Right renal pelvis (tissue), 4 donors: ENCODE measurements around the gene ZNF423. TPM values are rescaled to one million over a fixed set of nuclear protein-coding genes. Genes with fewer than 3 reads are reported as not detected.
"Not testable (repeated sequence)": the region's sequence is repeated elsewhere in the genome, so short reads cannot be mapped to it uniquely, and the experiment has no call there.

Source experiments
- DNase-seq, 4 donors: peaks; one replicate each; pipeline ENCODE4 v3.0.0-alpha.2; 2013; ENCODE audit warnings: low read depth in 4 of 4, low spot score in 3 of 4, missing footprints in 1 of 4
- polyA plus RNA-seq, 4 donors: library from polyadenylated mRNA; unstranded; fragments of 120-200 nt; gene quantifications; one replicate each; pipeline ENCODE4 v1.2.1, GENCODE V29; 2013; ENCODE audit not compliant: insufficient read length in 4 of 4

The ZNF423 gene
- polyA plus RNA-seq, 4 donors = 26.0 to 28.4 (median 27.2) TPM

- DNase-seq = no peak
These were observed 18.8 kb upstream of the ZNF423 start for GRCh38 chr16:49874613-49875237.

- DNase-seq = not testable (repeated sequence)
These were observed 15.9 kb upstream of the ZNF423 start for GRCh38 chr16:49871824-49872223.

GRCh38 chr16:49869731-49870130 lies 13.8 kb upstream of the ZNF423 start:
- no peak for DNase-seq

GRCh38 chr16:49867796-49868668 lies 12.1 kb upstream of the ZNF423 start:
- DNase-seq = no peak

GRCh38 chr16:49867234-49867633 lies 11.3 kb upstream of the ZNF423 start:
- no peak for DNase-seq

GRCh38 chr16:49866595-49867071 lies 10.7 kb upstream of the ZNF423 start:
- DNase-seq = no peak

GRCh38 chr16:49862694-49863093 lies 6.8 kb upstream of the ZNF423 start:
- no peak for DNase-seq

- DNase-seq = no peak
These were observed 5.4 kb upstream of the ZNF423 start for GRCh38 chr16:49861299-49861698.

- no peak for DNase-seq
These were observed 4.7 kb upstream of the ZNF423 start for GRCh38 chr16:49860593-49860992.

- DNase-seq = no peak
These were observed 3.4 kb upstream of the ZNF423 start for GRCh38 chr16:49859125-49859811.

GRCh38 chr16:49858200-49859124 lies 2.5 kb upstream of the ZNF423 start:
- no peak for DNase-seq

- DNase-seq = no peak
These were observed 1.7 kb upstream of the ZNF423 start for GRCh38 chr16:49857423-49858181.

- DNase-seq = no peak
These were observed 889 bp upstream of the ZNF423 start for GRCh38 chr16:49856672-49857330.

GRCh38 chr16:49855280-49855821 lies 561 bp downstream of the ZNF423 start:
- peak in 1 of 4 donors; percentile 82 for DNase-seq

- no peak for DNase-seq
These were observed 1.1 kb downstream of the ZNF423 start for GRCh38 chr16:49854796-49855203.

GRCh38 chr16:49854188-49854795 lies 1.6 kb downstream of the ZNF423 start:
- DNase-seq = no peak

- no peak for DNase-seq
These were observed 3.6 kb downstream of the ZNF423 start for GRCh38 chr16:49852279-49852678.

- no peak for DNase-seq
These were observed 4.5 kb downstream of the ZNF423 start for GRCh38 chr16:49851468-49851787.
